HEK293 (cell line): Measurements from ENCODE around the gene CDK2.
A peak's percentile ranks its signal among the peaks of the same experiment; 100 is the strongest.

Source experiments
- CTCF ChIA-PET: fragments of 350-600 bp; formaldehyde crosslinking; extraction: SDS; loops from one replicate; lab custom pipeline; 2021; ENCODE audit warnings: antibody characterized with exemption; lab: Yijun Ruan, JAX
- POLR2A ChIA-PET: fragments of 300-600 bp; formaldehyde crosslinking; extraction: SDS; loops from one replicate; lab custom pipeline; 2020; ENCODE audit warnings: antibody characterized with exemption, inconsistent platforms; lab: Yijun Ruan, JAX
- H3K27ac ChIP-seq: fragments of 200-500 bp; sonication (Bioruptor generic); 2 replicates; pipeline ENCODE4 v1.5.1; 2014; ENCODE audit warnings: low read depth, low read length, control low read depth, inconsistent platforms; ENCODE audit errors: extremely low read depth
- H3K36me3 ChIP-seq, 2 experiments: fragments of 200-500 bp in 1 of 2; sonication (Bioruptor generic) in 1 of 2; 1 replicate in 1 of 2; 2 replicates in 1 of 2; pipeline ENCODE4 v1.5.1; 2014 to 2017; ENCODE audit warnings: inconsistent platforms in 2 of 2, low read length in 2 of 2; ENCODE audit not compliant: control insufficient read depth in 2 of 2, insufficient read depth in 1 of 2
- H3K4me1 ChIP-seq: fragments of 200-500 bp; sonication (Bioruptor generic); 2 replicates; pipeline ENCODE4 v1.5.1; 2014; ENCODE audit warnings: mild to moderate bottlenecking, low read length, inconsistent platforms; ENCODE audit not compliant: control insufficient read depth, insufficient read depth
- H3K4me3 ChIP-seq: 2 replicates; pipeline ENCODE4 v1.5.1; 2011; ENCODE audit warnings: low read depth, mild to moderate bottlenecking, control low read depth, low read length, moderate library complexity
- H3K9me3 ChIP-seq: fragments of 200-500 bp; sonication (Bioruptor generic); 2 replicates; pipeline ENCODE4 v1.5.1; 2014; ENCODE audit warnings: low read depth, low read length, inconsistent platforms; ENCODE audit not compliant: control insufficient read depth, insufficient read depth
- KLF8 ChIP-seq: fragments of 450-650 bp; formaldehyde crosslinking; IDR thresholded peaks from 2 replicates; pipeline ENCODE4 v1.5.1; 2016; ENCODE audit warnings: missing biosample characterization, missing genetic modification characterization
- MZF1 ChIP-seq: fragments of 450-650 bp; formaldehyde crosslinking; IDR thresholded peaks from 2 replicates; pipeline ENCODE4 v1.5.1; 2017; ENCODE audit warnings: missing biosample characterization, missing genetic modification characterization, borderline replicate concordance
- OSR2 ChIP-seq: fragments of 450-650 bp; formaldehyde crosslinking; IDR thresholded peaks from 2 replicates; pipeline ENCODE4 v1.5.1; 2016; ENCODE audit warnings: missing biosample characterization, missing genetic modification characterization
- SETDB1 ChIP-seq: IDR thresholded peaks from one replicate; pipeline ENCODE4 v1.6.1; 2017; ENCODE audit warnings: mild to moderate bottlenecking, low read length, moderate library complexity, mixed read lengths; ENCODE audit not compliant: insufficient read length
- SP3 ChIP-seq: fragments of 450-650 bp; formaldehyde crosslinking; IDR thresholded peaks from 2 replicates; pipeline ENCODE4 v1.5.1; 2016; ENCODE audit warnings: missing biosample characterization, missing genetic modification characterization
- ZBTB17 ChIP-seq: fragments of 450-650 bp; formaldehyde crosslinking; IDR thresholded peaks from 2 replicates; pipeline ENCODE4 v1.5.1; 2016; ENCODE audit warnings: missing biosample characterization, missing genetic modification characterization
- ZFP69B ChIP-seq: fragments of 450-650 bp; formaldehyde crosslinking; IDR thresholded peaks from 2 replicates; pipeline ENCODE4 v1.5.1; 2016; ENCODE audit warnings: missing biosample characterization, missing genetic modification characterization
- ZNF121 ChIP-seq: fragments of 450-650 bp; formaldehyde crosslinking; IDR thresholded peaks from 2 replicates; pipeline ENCODE4 v1.5.1; 2016; ENCODE audit warnings: missing biosample characterization, missing genetic modification characterization
- ZNF140 ChIP-seq: fragments of 450-650 bp; formaldehyde crosslinking; IDR thresholded peaks from 2 replicates; pipeline ENCODE4 v1.5.1; 2016; ENCODE audit warnings: missing biosample characterization, missing genetic modification characterization
- ZNF157 ChIP-seq: fragments of 450-650 bp; formaldehyde crosslinking; IDR thresholded peaks from 2 replicates; pipeline ENCODE4 v1.5.1; 2016; ENCODE audit warnings: missing biosample characterization, missing genetic modification characterization
- ZNF24 ChIP-seq: fragments of 450-650 bp; formaldehyde crosslinking; IDR thresholded peaks from 2 replicates; pipeline ENCODE4 v1.5.1; 2016; ENCODE audit warnings: missing biosample characterization, missing genetic modification characterization
- ZNF266 ChIP-seq: fragments of 450-650 bp; formaldehyde crosslinking; IDR thresholded peaks from 2 replicates; pipeline ENCODE4 v1.5.1; 2016; ENCODE audit warnings: missing biosample characterization, missing genetic modification characterization, low read depth
- ZNF280C ChIP-seq: fragments of 450-650 bp; formaldehyde crosslinking; IDR thresholded peaks from 2 replicates; pipeline ENCODE4 v1.5.1; 2016; ENCODE audit warnings: missing biosample characterization, missing genetic modification characterization
- ZNF302 ChIP-seq: fragments of 450-650 bp; formaldehyde crosslinking; IDR thresholded peaks from 2 replicates; pipeline ENCODE4 v1.5.1; 2016; ENCODE audit warnings: missing biosample characterization, missing genetic modification characterization, low read depth
- ZNF354C ChIP-seq: fragments of 450-650 bp; formaldehyde crosslinking; IDR thresholded peaks from 2 replicates; pipeline ENCODE4 v1.5.1; 2016; ENCODE audit warnings: missing biosample characterization, missing genetic modification characterization, low read depth, borderline replicate concordance
- ZNF398 ChIP-seq: fragments of 450-650 bp; formaldehyde crosslinking; IDR thresholded peaks from 2 replicates; pipeline ENCODE4 v1.5.1; 2017; ENCODE audit warnings: missing biosample characterization, missing genetic modification characterization
- ZNF416 ChIP-seq: fragments of 450-650 bp; formaldehyde crosslinking; IDR thresholded peaks from 2 replicates; pipeline ENCODE4 v1.5.1; 2016; ENCODE audit warnings: missing biosample characterization, missing genetic modification characterization
- ZNF449 ChIP-seq: fragments of 450-650 bp; formaldehyde crosslinking; IDR thresholded peaks from 2 replicates; pipeline ENCODE4 v1.5.1; 2017; ENCODE audit warnings: missing biosample characterization, mild to moderate bottlenecking, missing genetic modification characterization, moderate library complexity
- ZNF501 ChIP-seq: fragments of 450-650 bp; formaldehyde crosslinking; IDR thresholded peaks from 2 replicates; pipeline ENCODE4 v1.5.1; 2016; ENCODE audit warnings: missing biosample characterization, missing genetic modification characterization
- ZNF514 ChIP-seq: fragments of 450-650 bp; formaldehyde crosslinking; IDR thresholded peaks from 2 replicates; pipeline ENCODE4 v1.5.1; 2016; ENCODE audit warnings: missing biosample characterization, missing genetic modification characterization
- ZNF518A ChIP-seq: fragments of 450-650 bp; formaldehyde crosslinking; conservative IDR thresholded peaks from 2 replicates; pipeline ENCODE4 v1.5.1; 2016; ENCODE audit warnings: low read depth, missing biosample characterization, missing genetic modification characterization
- ZNF561 ChIP-seq: fragments of 450-650 bp; IDR thresholded peaks from 2 replicates; pipeline ENCODE4 v1.5.1; 2018; ENCODE audit warnings: missing biosample characterization, missing genetic modification characterization, borderline replicate concordance
- ZNF600 ChIP-seq: fragments of 450-650 bp; formaldehyde crosslinking; IDR thresholded peaks from 2 replicates; pipeline ENCODE4 v1.5.1; 2016; ENCODE audit warnings: missing biosample characterization, missing genetic modification characterization
- ZNF623 ChIP-seq: fragments of 450-650 bp; formaldehyde crosslinking; IDR thresholded peaks from 2 replicates; pipeline ENCODE4 v1.5.1; 2016; ENCODE audit warnings: missing biosample characterization, missing genetic modification characterization
- ZNF830 ChIP-seq: fragments of 450-650 bp; IDR thresholded peaks from 2 replicates; pipeline ENCODE4 v1.5.0; 2018; ENCODE audit warnings: missing biosample characterization, missing genetic modification characterization, low read depth, mild to moderate bottlenecking, moderate library complexity
- ZXDB ChIP-seq: fragments of 450-650 bp; formaldehyde crosslinking; IDR thresholded peaks from 2 replicates; pipeline ENCODE4 v1.5.1; 2016; ENCODE audit warnings: missing biosample characterization, missing genetic modification characterization

CDK2 gene

GRCh38 chr12:55931317-55931779 lies 35.3 kb upstream of the CDK2 start (continued):
- peak; percentile 34; the same call in 1 of the 2 replicates for TF ChIP-seq ZBTB17 (tag by site-specific recombination)
- TF ChIP-seq ZNF24, result no peak
- peak; percentile 61; the same call in 1 of the 2 replicates for TF ChIP-seq ZNF600
- TF ChIP-seq SP3 (tag by site-specific recombination), result peak; percentile 10; the same call in 1 of the 2 replicates
- no peak for TF ChIP-seq ZNF266 (tag by site-specific recombination)

GRCh38 chr12:55931780-55932550 lies 34.7 kb upstream of the CDK2 start:
- Histone ChIP-seq H3K9me3 (no peaks in the 10 kb centered on the region), H3K27ac (no peak overlapping the region; the same call in 1 of the 2 replicates), H3K36me3 (no peaks in the 10 kb centered on the region), H3K4me3 (peak overlapping the region; percentile 58), H3K4me1 (peaks cover 4% of the 10 kb centered on the region; the same call in 1 of the 2 replicates)
- ChIA-PET POLR2A (interaction anchor here (0.5 to 2.1 kb wide), 4 partner anchors 42 to 217 kb away, joined by 3 to 13 read pairs (median 8); partner anchors contain the start of genes DNAJC14 and RAB5B), CTCF (interaction anchor here (0.6 to 1.3 kb wide), 4 partner anchors 9 to 194 kb away, joined by 3 to 5 read pairs (median 4); no protein-coding TSS in a partner anchor)
- no peak for TF ChIP-seq ZNF518A
- TF ChIP-seq ZNF157, result no peak
- TF ChIP-seq ZNF561, result no peak
- no peak for TF ChIP-seq ZNF623 (tag by site-specific recombination)
- no peak for TF ChIP-seq KLF8 (tag by site-specific recombination)
- 0 out of 2 replicates have a peak, but pooled peaks have one; percentile 20 for TF ChIP-seq ZNF501 (tag by site-specific recombination)
- no peak for TF ChIP-seq ZNF302
- TF ChIP-seq ZNF140 (tag by site-specific recombination), result no peak
- TF ChIP-seq MZF1, result no peak
- no peak for TF ChIP-seq ZNF121
- 0 out of 2 replicates have a peak, but pooled peaks have one; percentile 5 for TF ChIP-seq ZNF398
- no peak for TF ChIP-seq ZFP69B (tag by site-specific recombination)
- TF ChIP-seq ZNF354C, result no peak
- TF ChIP-seq ZNF449, result peak; percentile 68; the same call in 1 of the 2 replicates
- no peak for TF ChIP-seq ZNF416 (tag by site-specific recombination)
- no peak for TF ChIP-seq SETDB1
- TF ChIP-seq ZXDB (tag by site-specific recombination), result no peak
- TF ChIP-seq ZNF514 (tag by site-specific recombination), result no peak
- no peak for TF ChIP-seq ZNF830 (tag by site-specific recombination)
- no peak for TF ChIP-seq ZNF280C (tag by site-specific recombination)
- TF ChIP-seq OSR2 (tag by site-specific recombination), result no peak
